K562 (cell line): ENCODE data around the gene INCENP.

ENCODE experiments used
- ATF1 ChIP-seq, 2 experiments: fragments of 450-650 bp in 1 of 2; IDR thresholded peaks; 2 replicates each; pipeline ENCODE4 v1.6.1; 2016; ENCODE audit warnings: missing compliant biosample characterization in 1 of 2, missing genetic modification characterization in 1 of 2
- EZH2 ChIP-seq: IDR thresholded peaks from 2 replicates; pipeline ENCODE4 v1.6.1; 2012; ENCODE audit warnings: low read depth, mild to moderate bottlenecking, inconsistent platforms, low read length, borderline replicate concordance
- FOXM1 ChIP-seq, 2 experiments: fragments of 450-650 bp in 1 of 2; sonication (generic) in 1 of 2; formaldehyde crosslinking in 1 of 2; IDR thresholded peaks; 2 replicates each; pipeline versions ENCODE4 v1.6.1 to v1.9.0; 2017 to 2022; ENCODE audit warnings: low read depth in 2 of 2, mild to moderate bottlenecking in 2 of 2, missing genetic modification reagents in 1 of 2, moderate library complexity in 1 of 2
- KHSRP ChIP-seq: fragments of 450-650 bp; IDR thresholded peaks from 2 replicates; pipeline ENCODE4 v1.6.1; 2017
- MAX ChIP-seq: sonication (generic); formaldehyde crosslinking; IDR thresholded peaks from 2 replicates; pipeline ENCODE4 v1.9.0; 2022; ENCODE audit warnings: mild to moderate bottlenecking, missing genetic modification reagents
- REST ChIP-seq, 2 experiments: fragments of 450-650 bp; formaldehyde crosslinking in 1 of 2; IDR thresholded peaks; 2 replicates each; pipeline versions ENCODE4 v1.4.0 to v1.6.1; 2014 to 2020; ENCODE audit warnings: mild to moderate bottlenecking in 2 of 2, borderline replicate concordance in 1 of 2, low read depth in 1 of 2
- SMARCC2 ChIP-seq: fragments of 450-650 bp; IDR thresholded peaks from 2 replicates; pipeline ENCODE4 v1.6.1; 2017; ENCODE audit warnings: antibody characterized with exemption, moderate library complexity, mild to moderate bottlenecking, low read depth
- TAF1 ChIP-seq: IDR thresholded peaks from 2 replicates; pipeline ENCODE4 v1.6.1; 2011; ENCODE audit warnings: mild to moderate bottlenecking, low read length, moderate library complexity; ENCODE audit not compliant: insufficient read depth, control insufficient read depth, severe bottlenecking; ENCODE audit errors: extremely low read depth
- ZFP1 ChIP-seq: fragments of 450-650 bp; formaldehyde crosslinking; IDR thresholded peaks from 2 replicates; pipeline ENCODE4 v1.4.0; 2020; ENCODE audit warnings: mild to moderate bottlenecking, mixed read lengths
- ZNF445 ChIP-seq: fragments of 250-450 bp; sonication (Bioruptor Pico); IDR thresholded peaks from 2 replicates; pipeline ENCODE4 v1.4.0; 2020; ENCODE audit warnings: low read depth, mild to moderate bottlenecking, moderate library complexity
- ZNF592 ChIP-seq: fragments of 450-650 bp; IDR thresholded peaks from 2 replicates; pipeline ENCODE4 v1.6.1; 2017; ENCODE audit warnings: antibody characterized with exemption, mild to moderate bottlenecking
- ZNF695 ChIP-seq: fragments of 450-650 bp; formaldehyde crosslinking; IDR thresholded peaks from 2 replicates; pipeline ENCODE4 v1.4.0; 2020; ENCODE audit warnings: mild to moderate bottlenecking, moderate library complexity

- TF ChIP-seq MAX (CRISPR knock-in tag), result no peak
- no peak for TF ChIP-seq REST (IDR thresholded peaks at IDR 0.05; ENCODE audit: borderline replicate concordance)
- no peak for TF ChIP-seq REST (CRISPR knock-in tag; IDR thresholded peaks at IDR 0.05; ENCODE audit: low read depth)
- TF ChIP-seq TAF1, result no peak
- TF ChIP-seq ZNF592, result no peak
- TF ChIP-seq ATF1 (CRISPR knock-in tag; IDR thresholded peaks at IDR 0.05), result no peak
- TF ChIP-seq ATF1 (tag; IDR thresholded peaks at IDR 0.05), result no peak
- TF ChIP-seq ZNF445 (CRISPR knock-in tag), result no peak
- no peak for TF ChIP-seq KHSRP
- no peak for TF ChIP-seq ZFP1 (CRISPR knock-in tag)
- no peak for TF ChIP-seq EZH2
- TF ChIP-seq FOXM1 (IDR thresholded peaks at IDR 0.05; ENCODE audit: low read depth), result no peak
- no peak for TF ChIP-seq FOXM1 (CRISPR knock-in tag; IDR thresholded peaks at IDR 0.05; ENCODE audit: low read depth)
- TF ChIP-seq ZNF695 (CRISPR knock-in tag), result no peak
- TF ChIP-seq SMARCC2, result no peak
These were observed 29.8 kb downstream of the INCENP start for GRCh38 chr11:62153617-62154016.
